ENCODE measurements around the gene TTLL11.
"Not testable (repeated sequence)": the region's sequence is repeated elsewhere in the genome, so short reads cannot be mapped to it uniquely, and the experiment has no call there.

The TTLL11 gene

GRCh38 chr9:122001491-122002201 lies 91.5 kb downstream of the TTLL11 start:
- DNase-seq (ENCODE audit: low read depth), result no peak

- DNase-seq (ENCODE audit: low read depth), result not testable (repeated sequence)
Observed at GRCh38 chr9:122000526-122000925, 92.6 kb downstream of the TTLL11 start.

DNA sequence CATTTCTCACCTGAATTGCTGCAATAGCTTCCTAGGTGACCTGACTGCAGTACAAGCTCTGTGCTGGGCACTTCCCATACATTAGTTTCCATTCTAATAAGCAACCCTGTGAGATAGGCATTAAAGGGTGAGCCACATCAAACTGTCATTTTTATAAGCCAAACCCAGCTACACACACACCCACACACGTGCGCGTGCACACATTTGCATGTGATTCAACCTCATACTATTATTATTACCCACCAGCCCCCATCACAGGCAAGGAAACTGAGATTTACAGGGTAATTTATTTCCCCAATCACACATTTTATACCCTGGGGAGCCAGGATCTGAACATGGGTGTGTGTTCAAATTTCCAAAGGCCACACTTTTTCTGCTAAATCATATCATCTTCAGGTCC lies 93.6 kb downstream of the TTLL11 start:
- DNase-seq (ENCODE audit: low read depth), result no peak

DNA sequence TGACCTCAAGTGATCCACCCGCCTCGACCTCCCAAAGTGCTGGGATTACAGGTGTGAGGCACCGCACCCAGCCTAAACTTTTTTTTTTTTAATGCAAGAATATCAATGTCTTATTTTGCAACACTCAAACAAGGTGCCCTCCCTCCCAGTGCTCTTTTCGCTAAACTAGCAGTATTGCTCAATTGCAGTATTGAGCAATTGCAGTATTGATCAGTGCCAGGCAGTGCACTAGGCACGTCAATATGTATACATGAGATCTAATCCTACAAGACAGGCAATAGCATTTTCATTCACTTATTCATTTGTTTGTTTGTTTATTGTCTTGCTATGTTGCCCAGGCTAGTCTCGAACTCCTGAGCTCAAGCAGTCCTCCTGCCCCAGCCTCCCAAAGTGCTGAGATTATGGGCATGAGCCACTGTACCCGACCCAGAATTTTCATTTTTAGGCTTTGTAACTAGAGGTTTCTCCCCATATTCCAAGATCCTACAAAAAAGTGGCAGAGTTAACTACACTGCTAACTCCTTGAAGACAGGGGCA lies 94.5 kb downstream of the TTLL11 start:
- DNase-seq (ENCODE audit: low read depth), result no peak

GRCh38 chr9:121997791-121998190 lies 95.3 kb downstream of the TTLL11 start:
- DNase-seq (ENCODE audit: low read depth), result no peak

GRCh38 chr9:121996783-121997182 lies 96.3 kb downstream of the TTLL11 start:
- no peak for DNase-seq (ENCODE audit: low read depth)

DNA sequence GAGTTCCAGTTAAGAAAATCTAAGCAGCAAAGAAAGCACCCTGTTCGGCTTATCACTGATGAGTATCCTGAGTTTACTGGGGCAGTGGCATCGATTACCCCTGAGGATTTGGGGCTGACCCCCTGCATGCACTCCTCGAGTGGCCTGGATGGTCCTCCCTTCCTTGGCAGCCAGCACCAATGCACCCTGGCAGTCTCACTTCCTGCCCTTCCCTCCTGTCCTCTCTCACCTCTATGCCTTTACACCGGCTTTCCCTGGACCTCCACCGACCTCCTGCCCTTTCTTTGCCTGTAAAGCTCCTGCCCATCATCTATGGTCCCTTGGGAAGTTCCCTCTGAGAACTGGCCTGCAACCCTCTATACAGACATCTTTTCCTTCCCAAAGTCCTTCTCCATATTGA lies 97.1 kb downstream of the TTLL11 start:
- DNase-seq (ENCODE audit: low read depth), result no peak

DNA sequence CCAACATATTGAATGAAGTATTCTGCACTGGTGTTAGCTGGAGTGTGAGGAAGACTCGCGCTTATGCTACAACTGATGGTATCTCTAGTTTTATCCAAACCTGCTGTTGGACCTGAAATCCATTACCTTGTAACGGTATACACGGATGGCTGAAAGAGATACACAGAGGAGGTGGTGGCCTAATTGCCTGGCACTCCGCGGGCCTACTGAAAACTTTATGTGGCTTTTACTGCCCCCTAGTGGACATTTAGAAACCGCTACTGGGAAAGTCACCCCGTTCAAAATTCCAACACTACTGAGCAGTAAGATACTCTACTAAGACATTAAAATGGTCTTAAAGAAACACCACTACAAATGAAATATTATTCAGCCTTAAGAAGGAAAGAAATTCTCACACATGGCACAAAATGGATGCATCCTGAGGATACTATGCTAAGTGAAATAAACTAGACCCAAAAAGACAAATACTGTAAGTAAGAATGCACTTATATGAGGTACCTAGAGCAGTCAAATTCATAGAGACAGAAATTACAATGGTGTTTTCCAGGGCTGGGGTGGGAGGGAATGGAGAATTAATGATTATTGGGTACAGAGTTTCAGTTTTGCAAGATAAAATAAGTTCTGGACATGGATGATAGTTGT lies 100.4 kb downstream of the TTLL11 start:
- DNase-seq (ENCODE audit: low read depth), result no peak

DNA sequence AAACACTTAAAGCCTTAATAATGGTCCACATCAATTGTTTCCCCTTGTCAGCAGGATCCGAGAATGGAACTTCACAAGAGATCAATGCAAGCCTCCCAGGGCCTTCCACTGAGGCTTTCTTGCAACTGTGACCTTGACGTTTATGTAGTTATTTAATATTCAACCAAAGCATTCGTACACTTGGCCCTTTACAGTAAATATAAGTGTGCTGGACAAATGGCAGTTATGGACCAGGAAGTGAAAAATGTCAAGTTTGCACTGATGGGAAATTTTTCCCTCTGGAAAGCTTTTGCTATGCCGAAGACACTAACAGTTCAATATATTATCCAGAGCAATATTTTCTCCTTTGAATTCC lies 101.8 kb downstream of the TTLL11 start:
- DNase-seq (ENCODE audit: low read depth), result no peak

DNA sequence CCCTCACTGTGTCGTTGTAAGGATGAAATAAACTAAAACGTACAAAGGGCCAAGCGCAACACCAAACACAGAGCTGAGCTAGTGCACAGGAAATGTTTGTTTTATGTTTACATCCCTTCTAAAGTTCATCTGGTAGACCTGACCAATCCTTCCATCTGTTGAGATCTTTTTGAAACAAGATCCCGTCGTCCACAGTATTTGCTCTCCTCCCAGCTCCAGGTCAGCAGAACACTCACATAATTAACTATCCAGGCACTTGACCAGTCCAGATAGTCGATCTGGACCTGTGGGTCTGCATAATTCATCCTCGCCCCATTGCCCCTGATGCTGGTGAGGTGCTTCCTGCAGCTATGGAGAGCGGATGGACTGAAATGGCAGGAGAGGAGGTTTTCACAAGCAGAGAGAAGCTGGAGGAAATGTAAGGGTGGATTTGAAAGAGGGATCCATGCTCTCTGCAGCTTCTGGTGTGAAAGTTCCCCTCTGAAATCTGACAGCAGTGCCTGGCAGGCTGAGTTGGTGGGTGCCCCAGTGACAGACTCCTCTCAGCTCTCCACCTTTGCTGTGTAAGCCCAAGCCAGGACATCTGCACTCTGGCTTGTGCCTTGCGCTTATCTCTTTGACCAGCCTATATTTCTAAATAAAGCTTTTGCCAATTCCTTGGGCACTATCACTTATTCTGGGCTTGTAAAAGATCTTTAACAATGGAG lies 102.4 kb downstream of the TTLL11 start:
- DNase-seq (ENCODE audit: low read depth), result no peak

- no peak for DNase-seq (ENCODE audit: low read depth)
Observed at GRCh38 chr9:121989010-121989409, 104.1 kb downstream of the TTLL11 start.

- DNase-seq (ENCODE audit: low read depth), result no peak
Observed at GRCh38 chr9:121987314-121987713, 105.8 kb downstream of the TTLL11 start.

- no peak for DNase-seq (ENCODE audit: low read depth)
Observed at GRCh38 chr9:121985792-121986494, 107.2 kb downstream of the TTLL11 start.

- no peak for DNase-seq (ENCODE audit: low read depth)
Observed at GRCh38 chr9:121984726-121985402, 108.2 kb downstream of the TTLL11 start.

DNA sequence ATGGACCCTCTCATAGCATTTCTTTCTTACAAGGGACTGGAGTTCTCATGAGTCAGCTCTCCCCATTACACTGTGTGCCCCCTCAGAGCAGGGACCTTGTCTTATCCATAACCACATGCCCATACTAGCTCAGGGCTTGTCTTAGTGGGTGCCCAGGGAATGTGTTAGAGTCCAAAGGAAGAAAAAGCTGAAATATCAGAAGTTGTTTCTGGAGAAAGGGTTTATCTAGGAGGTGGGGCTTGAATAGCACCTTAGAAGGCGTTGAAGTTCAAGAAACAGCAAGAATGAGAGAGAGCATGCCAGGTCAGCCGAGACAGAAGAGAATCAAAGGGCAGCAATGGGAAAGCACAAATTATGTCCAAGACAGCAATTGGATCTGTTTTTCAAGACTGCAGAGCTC lies 109.4 kb downstream of the TTLL11 start:
- no peak for DNase-seq (ENCODE audit: low read depth)

- no peak for DNase-seq (ENCODE audit: low read depth)
Observed at GRCh38 chr9:121981118-121981883, 111.8 kb downstream of the TTLL11 start.

- not testable (repeated sequence) for DNase-seq (ENCODE audit: low read depth)
Observed at GRCh38 chr9:121980665-121981064, 112.4 kb downstream of the TTLL11 start.

DNA sequence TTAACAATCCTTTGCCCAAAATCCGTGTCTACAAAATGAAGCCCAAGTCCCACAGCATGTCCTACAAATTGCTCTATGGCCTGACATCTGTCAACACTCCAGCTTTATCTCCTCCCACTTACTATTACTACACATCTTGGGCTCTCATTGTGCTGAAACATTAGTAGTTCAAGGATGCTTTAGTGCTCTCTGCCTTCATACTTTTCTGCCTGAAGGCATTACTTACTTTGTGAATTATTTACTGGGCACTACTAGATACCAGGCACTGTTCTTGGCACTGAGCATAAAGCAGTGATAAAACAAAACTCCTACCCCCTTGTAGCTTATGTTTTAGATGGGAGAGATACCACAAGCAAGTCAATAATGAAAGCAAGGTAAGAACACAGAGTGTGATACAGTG lies 113.4 kb downstream of the TTLL11 start:
- no peak for DNase-seq (ENCODE audit: low read depth)

- DNase-seq (ENCODE audit: low read depth), result no peak
Observed at GRCh38 chr9:121976751-121977150, 116.4 kb downstream of the TTLL11 start.

GRCh38 chr9:121975801-121976277 lies 117.3 kb downstream of the TTLL11 start:
- no peak for DNase-seq (ENCODE audit: low read depth)

DNA sequence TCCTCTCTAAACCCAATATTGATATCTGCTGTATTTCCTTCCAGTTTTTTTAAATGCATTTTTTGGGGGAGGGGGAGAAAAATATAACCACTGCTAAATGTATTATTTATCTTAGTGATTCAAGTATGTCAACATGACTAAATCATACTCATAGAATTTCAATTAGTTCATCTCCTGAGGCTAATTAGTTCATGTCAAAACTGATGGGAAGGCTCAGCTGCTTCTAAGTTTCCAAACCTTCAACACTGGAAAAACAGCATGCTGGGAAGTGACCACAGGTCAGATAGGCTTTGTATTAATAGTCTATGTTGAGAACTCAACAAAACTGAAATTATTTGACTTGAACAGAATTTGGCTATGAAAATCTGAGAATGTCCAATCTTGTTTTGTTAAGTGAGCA lies 118.7 kb downstream of the TTLL11 start:
- no peak for DNase-seq (ENCODE audit: low read depth)
